Sigmoid colon (tissue), 7 donors: ENCODE results near the gene TMEM208. TPM values are rescaled to one million over a fixed set of nuclear protein-coding genes. Genes with fewer than 3 reads are reported as not detected.

Experiments
- DNase-seq: peaks from one replicate; pipeline ENCODE4 v3.0.0-alpha.2; 2019
- H3K27ac ChIP-seq, 4 donors: fragments of 200-600 bp; sonication (generic); one replicate each; pipeline ENCODE4 v1.5.1; 2016 to 2019; ENCODE audit warnings: mild to moderate bottlenecking in 1 of 4
- H3K27me3 ChIP-seq, 3 donors: fragments of 200-600 bp; sonication (generic); one replicate each; pipeline ENCODE4 v1.5.1; 2019; ENCODE audit warnings: mild to moderate bottlenecking in 1 of 3
- H3K36me3 ChIP-seq, 4 donors: fragments of 200-600 bp; sonication (generic); one replicate each; pipeline ENCODE4 v1.5.1; 2016 to 2019
- H3K4me1 ChIP-seq, 4 donors: fragments of 200-600 bp; sonication (generic); one replicate each; pipeline ENCODE4 v1.5.1; 2017 to 2019
- H3K4me3 ChIP-seq, 4 donors: fragments of 200-600 bp; sonication (generic); one replicate each; pipeline ENCODE4 v1.5.1; 2017 to 2019; ENCODE audit warnings: mild to moderate bottlenecking in 2 of 4, moderate library complexity in 1 of 4
- H3K9me3 ChIP-seq, 4 donors: fragments of 200-600 bp in 3 of 4; sonication (generic) in 3 of 4; one replicate each; pipeline versions ENCODE4 v1.5.1 to v1.6.1; 2013 to 2019
- CTCF ChIP-seq, 4 experiments: fragments of 450-650 bp in 3 of 4; fragments of 200-600 bp in 1 of 4; IDR thresholded peaks; one replicate each; pipeline ENCODE4 v1.5.1; 2016 to 2019; ENCODE audit warnings: antibody characterized with exemption in 4 of 4, mild to moderate bottlenecking in 3 of 4, moderate library complexity in 2 of 4
- EP300 ChIP-seq, 4 donors: sonication (generic); formaldehyde crosslinking; IDR thresholded peaks; one replicate each; pipeline ENCODE4 v1.6.1; 2017; ENCODE audit warnings: antibody characterized with exemption in 4 of 4
- POLR2A ChIP-seq, 2 donors: fragments of 450-650 bp; IDR thresholded peaks; one replicate each; pipeline ENCODE4 v1.6.1; 2016; ENCODE audit warnings: antibody characterized with exemption in 2 of 2, mild to moderate bottlenecking in 2 of 2, moderate library complexity in 2 of 2
- POLR2AphosphoS5 ChIP-seq, 4 donors: sonication (generic); formaldehyde crosslinking; IDR thresholded peaks; one replicate each; pipeline ENCODE4 v1.6.1; 2017; ENCODE audit warnings: antibody characterized with exemption in 4 of 4
- whole genome bisulfite sequencing, 2 donors: extraction: QIAGEN DNeasy Blood & Tissue Kit; methylation state at CpG; one replicate each; pipeline ENCODE4 v1.1.7; 2013; 5-methylcytosine and 5-hydroxymethylcytosine counted together
- intact Hi-C: fragments of 100-400 bp; cut with DNase I; formaldehyde crosslinking; loops from one replicate; pipeline ENCODE4 v1.15.1; 2023
- polyA plus RNA-seq, 3 donors: library from polyadenylated mRNA; stranded (reverse); fragments of 200-250 nt; gene quantifications; one replicate each; pipeline ENCODE4 v1.2.3, GENCODE V29; 2013
- total RNA-seq, 4 donors: library from RNA; depleted of rRNA; stranded (reverse); fragments of >200 nt; gene quantifications; one replicate each; pipeline ENCODE4 v1.1.0, GENCODE V29; 2016
- donor health status: healthy with polysubstance abuse.
- donor health status: Bipolar disorder and iron deficiency.
- donor health status: healthy.

TMEM208 gene
- total RNA-seq, result 10 to 100 TPM; 15.3 to 31.4 (median 24.2) TPM
- 100 to 1,000 TPM in 1 of 3 donors, 10 to 100 TPM in 2; 33.0 to 109 (median 36.5) TPM for polyA plus RNA-seq

GRCh38 chr16:67226804-67227566, at the start of gene TMEM208:
Gene TMEM208 (plus strand): TSS chr16:67227130. CDS start chr16:67227219, 89 bp downstream.
- 1% methylated on average over 46 of the region's 46 CpGs for WGBS, 2 donors
- H3K36me3 ChIP-seq, result peaks cover 12 to 41% (median 36%) of the 10 kb centered on the region in 4 donors

GRCh38 chr16:67177743-67178699, 48.9 kb upstream of the TMEM208 start:
- Histone ChIP-seq H3K4me3 (peak overlapping the region; percentile 16 to 51 (median 40)), H3K36me3 (no peaks in the 10 kb centered on the region), H3K27me3 (no peaks in the 10 kb centered on the region), H3K9me3 (no peaks in the 10 kb centered on the region), H3K4me1 (peaks cover 0 to 56% (median 47%) of the 10 kb centered on the region in 4 donors), H3K27ac (peak overlapping the region; percentile 38 to 70 (median 53))
- WGBS, 2 donors, result 2 to 4% methylated on average over 73 of the region's 73 CpGs
- DNase-seq, result peak; percentile 83
- intact Hi-C loops, result no loop called here
- TF ChIP-seq EP300 (IDR thresholded peaks at IDR 0.05) (no peak), POLR2A (IDR thresholded peaks at IDR 0.05) (no peak), CTCF (IDR thresholded peaks at IDR 0.05) (no peak), POLR2AphosphoS5 (IDR thresholded peaks at IDR 0.05) (peak in 1 of 4 donors; percentile 63)

More at GRCh38 chr16:67226804-67227566, at the start of gene TMEM208:
- peak; percentile 99 for DNase-seq
- Histone ChIP-seq H3K4me1 (peaks cover 0 to 26% (median 21%) of the 10 kb centered on the region in 4 donors), H3K9me3 (no peaks in the 10 kb centered on the region), H3K27ac (peak within 1 kb of the TSS; percentile 81 to 85 (median 83)), H3K27me3 (no peaks in the 10 kb centered on the region), H3K4me3 (peak within 1 kb of the TSS; percentile 86 to 99 (median 90))
- intact Hi-C loops, result loop anchor here (1.0 to 5.0 kb wide), 3 partner anchors 20 to 620 kb away; partner anchors contain the start of genes CENPT, E2F4, FHOD1 and NUTF2
- TF ChIP-seq CTCF (IDR thresholded peaks at IDR 0.05) (peak in 1 of 4 experiments; percentile 7), POLR2A (IDR thresholded peaks at IDR 0.05) (peak; percentile 73 to 83), POLR2AphosphoS5 (IDR thresholded peaks at IDR 0.05) (peak; percentile 96 to 98 (median 97)), EP300 (IDR thresholded peaks at IDR 0.05) (peak in 1 of 4 donors; percentile 46)

- H3K4me1 ChIP-seq, result peaks cover 0 to 49% (median 39%) of the 10 kb centered on the region in 4 donors
Measured at GRCh38 chr16:67179421-67180080, 47.4 kb upstream of the TMEM208 start.

More at GRCh38 chr16:67179421-67180080, 47.4 kb upstream of the TMEM208 start:
- Histone ChIP-seq H3K4me3 (no peak overlapping the region), H3K9me3 (no peaks in the 10 kb centered on the region), H3K27ac (no peak overlapping the region), H3K27me3 (no peaks in the 10 kb centered on the region), H3K36me3 (no peaks in the 10 kb centered on the region)
- intact Hi-C loops, result no loop called here
- DNase-seq, result no peak
- no peak for TF ChIP-seq CTCF (IDR thresholded peaks at IDR 0.05)
- TF ChIP-seq EP300 (IDR thresholded peaks at IDR 0.05), result no peak
- no peak for TF ChIP-seq POLR2A (IDR thresholded peaks at IDR 0.05)
- TF ChIP-seq POLR2AphosphoS5 (IDR thresholded peaks at IDR 0.05), result no peak
- WGBS, 2 donors, result 91 to 92% methylated on average over 13 of the region's 13 CpGs
